HG02623 (cell line): ENCODE results near the gene CANX.

Experiments
- ATAC-seq: cut with Tn5 transposase; IDR thresholded peaks from one replicate; pipeline ENCODE4 v1.9.1; 2021; ENCODE audit warnings: moderate library complexity; ENCODE audit not compliant: unreplicated experiment

Gene CANX

DNA sequence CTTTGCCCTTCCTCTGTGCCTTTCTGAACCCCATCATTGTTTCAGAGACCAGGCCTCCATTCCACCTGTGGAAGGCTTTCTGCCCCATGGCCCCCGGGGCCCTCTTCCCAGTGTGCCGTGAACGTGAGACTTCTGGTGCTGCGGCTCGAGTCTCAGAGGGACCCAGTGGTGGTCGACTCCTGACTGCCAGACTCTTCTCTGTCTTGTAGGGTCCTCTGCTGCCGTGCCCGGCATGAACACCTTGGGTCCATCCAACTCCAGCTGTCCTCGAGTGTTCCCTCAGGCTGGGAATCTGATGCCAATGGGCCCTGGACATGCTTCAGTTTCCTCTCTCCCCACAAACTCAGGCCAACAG is 74.9 kb downstream of the CANX start:
- no peak for ATAC-seq

DNA sequence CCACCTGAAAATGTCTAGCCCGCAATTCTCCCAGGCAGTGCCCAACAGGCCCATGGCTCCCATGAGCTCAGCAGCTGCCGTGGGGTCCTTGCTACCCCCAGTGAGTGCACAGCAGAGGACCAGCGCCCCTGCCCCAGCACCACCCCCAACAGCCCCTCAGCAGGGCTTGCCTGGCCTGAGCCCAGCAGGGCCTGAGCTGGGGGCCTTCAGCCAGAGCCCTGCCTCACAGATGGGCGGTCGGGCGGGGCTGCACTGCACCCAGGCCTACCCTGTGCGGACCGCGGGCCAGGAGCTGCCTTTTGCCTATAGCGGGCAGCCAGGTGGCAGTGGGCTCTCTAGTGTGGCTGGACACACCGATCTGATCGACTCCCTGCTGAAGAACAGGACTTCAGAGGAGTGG is 75.7 kb downstream of the CANX start:
- no peak for ATAC-seq

DNA sequence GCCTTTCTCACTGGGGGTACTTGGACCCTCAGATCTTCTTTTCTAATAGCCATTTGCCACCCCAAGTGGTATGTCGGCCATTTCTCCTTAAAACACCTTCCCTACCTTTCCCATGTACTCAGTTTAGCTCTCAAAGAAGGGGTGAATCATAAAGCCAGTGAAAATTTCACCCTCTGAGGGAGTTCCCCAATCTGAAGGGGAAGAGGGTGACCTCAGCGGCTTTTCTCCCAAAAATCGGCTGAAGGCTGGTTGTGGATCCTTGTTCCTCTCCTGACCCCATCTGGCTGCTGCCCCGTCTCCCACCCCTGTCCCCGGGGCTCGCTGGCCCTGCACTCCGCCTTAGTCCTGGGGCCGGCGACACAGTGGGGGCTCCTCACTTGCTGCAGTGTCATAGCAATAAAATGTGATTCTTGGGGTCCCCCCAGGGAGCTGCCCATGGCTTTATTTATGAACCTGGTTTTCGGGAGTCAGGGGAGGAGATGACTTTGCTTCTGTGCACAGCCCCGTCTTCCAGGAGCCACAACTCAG is 77.7 kb downstream of the CANX start:
- ATAC-seq = no peak

DNA sequence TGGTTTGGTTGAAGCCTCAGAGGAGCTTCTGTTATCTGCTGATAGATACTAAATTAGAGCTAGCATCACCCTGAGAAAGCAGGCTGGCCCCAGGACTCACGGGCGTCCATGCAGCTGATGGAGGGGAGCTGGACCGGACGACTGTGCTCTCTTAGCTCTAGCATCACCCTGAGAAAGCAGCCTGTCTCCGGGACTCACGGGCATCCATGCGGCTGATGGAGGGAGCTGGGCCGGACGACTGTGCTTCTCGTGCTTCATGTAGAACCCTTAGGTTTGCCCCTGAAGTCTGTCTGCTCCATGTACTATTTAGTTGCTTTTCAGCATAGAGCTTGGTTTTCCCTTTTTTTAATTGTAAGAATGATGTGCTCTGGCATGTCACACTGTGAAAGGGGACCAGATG is 78.7 kb downstream of the CANX start:
- no peak for ATAC-seq

DNA sequence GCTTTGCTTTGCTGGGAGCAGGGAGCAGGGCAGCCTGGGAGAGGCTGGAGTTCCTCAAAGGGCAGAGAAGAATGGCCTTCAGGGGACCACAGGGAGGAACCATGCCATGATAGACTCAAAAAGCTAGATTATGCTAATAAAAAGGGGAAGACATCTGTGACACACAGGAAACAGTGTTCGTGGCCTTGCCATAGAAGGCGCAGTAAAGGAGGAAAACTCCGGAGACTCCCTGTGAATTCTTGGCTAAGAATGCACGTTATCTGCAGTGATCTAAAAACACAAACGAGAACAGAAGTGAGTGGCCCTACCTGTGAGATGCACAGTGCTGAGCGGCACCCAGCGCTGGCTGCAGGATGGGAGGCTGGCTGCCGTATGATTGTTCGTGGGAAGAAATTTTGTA is 79.1 kb downstream of the CANX start:
- no peak for ATAC-seq

DNA sequence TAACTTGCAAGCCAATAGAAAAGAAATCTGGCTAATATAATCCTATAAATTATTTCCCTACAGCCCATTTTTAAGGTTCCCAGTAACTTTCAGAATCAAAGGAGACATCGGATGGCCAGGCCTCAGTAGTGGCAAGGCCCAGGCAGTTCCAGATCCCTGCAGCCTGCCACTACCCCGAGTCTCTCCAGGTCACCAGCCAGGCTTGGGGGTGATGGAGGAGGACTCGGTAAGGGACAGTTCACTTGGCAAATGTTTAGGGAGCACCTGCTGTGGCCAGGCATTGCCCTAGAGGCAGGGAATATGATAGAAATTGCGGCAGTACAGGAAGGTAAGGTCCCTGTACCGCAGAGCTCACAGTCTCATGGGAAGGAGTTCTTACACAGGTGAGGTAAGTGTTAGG is 79.8 kb downstream of the CANX start:
- no peak for ATAC-seq

DNA sequence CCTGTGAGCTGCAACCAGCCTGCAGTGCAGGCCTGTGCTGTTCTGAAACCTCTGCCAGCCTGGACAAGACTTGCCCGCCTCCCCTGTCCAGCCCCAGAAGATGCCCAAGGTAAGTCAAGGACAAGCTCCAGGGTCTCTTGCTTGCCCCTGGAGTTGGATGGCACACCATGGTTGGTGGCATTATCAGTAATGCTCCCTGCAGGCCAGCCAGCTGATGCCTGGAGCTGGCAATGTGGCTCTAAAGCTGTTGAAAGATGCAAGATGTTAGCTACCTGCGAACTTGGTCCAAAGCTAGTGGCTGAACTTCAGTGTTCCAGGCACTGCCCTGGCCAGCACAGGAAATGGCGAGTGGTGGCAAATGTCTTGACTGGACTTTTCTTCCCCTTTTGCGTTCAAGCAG is 81.1 kb downstream of the CANX start:
- no peak for ATAC-seq

DNA sequence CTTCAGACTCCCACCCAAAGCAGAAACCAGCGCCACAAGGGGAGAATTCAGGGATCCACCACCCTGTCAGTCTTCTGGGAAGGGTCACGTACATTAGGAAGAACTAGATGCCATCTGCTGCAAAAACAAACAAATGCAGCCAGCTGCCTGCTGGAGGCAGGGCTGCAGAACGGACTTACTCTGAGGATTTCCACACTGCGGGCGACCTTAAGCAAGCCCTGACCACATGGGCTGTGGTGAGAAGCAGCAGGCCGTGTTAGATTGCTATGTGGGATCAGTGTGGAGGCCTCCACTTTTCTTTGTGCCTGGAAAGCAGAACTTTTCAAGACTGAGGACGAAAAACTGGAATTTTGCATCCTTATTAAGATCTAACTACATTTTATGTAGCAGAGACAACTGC is 81.6 kb downstream of the CANX start:
- ATAC-seq = no peak
